SJSA1 (cell line): ENCODE measurements around the gene FILIP1L. TPM values are rescaled to one million over a fixed set of nuclear protein-coding genes. Genes with fewer than 3 reads are reported as not detected.
A peak's percentile ranks its signal among the peaks of the same experiment; 100 is the strongest.

ENCODE experiments used
- DNase-seq, 2 experiments: peaks; one replicate each; pipeline ENCODE4 v3.0.0-alpha.2; 2015 to 2020; ENCODE audit warnings: low spot score in 2 of 2, low read depth in 1 of 2
- H3K27ac ChIP-seq: fragments of 250-450 bp; sonication (Bioruptor Pico); 2 replicates; pipeline ENCODE4 v1.5.1; 2020; ENCODE audit warnings: mild to moderate bottlenecking, moderate library complexity
- H3K27me3 ChIP-seq: fragments of 250-450 bp; sonication (Bioruptor Pico); replicated peaks from 2 replicates; pipeline ENCODE4 v1.5.1; 2020; ENCODE audit warnings: mild to moderate bottlenecking, moderate library complexity
- H3K36me3 ChIP-seq: fragments of 250-450 bp; sonication (Bioruptor Pico); 2 replicates; pipeline ENCODE4 v1.5.1; 2020; ENCODE audit warnings: mild to moderate bottlenecking
- H3K4me1 ChIP-seq: fragments of 250-450 bp; sonication (Bioruptor Pico); replicated peaks from 2 replicates; pipeline ENCODE4 v1.6.1; 2021; ENCODE audit warnings: mild to moderate bottlenecking
- H3K4me3 ChIP-seq: fragments of 250-450 bp; sonication (Bioruptor Pico); 2 replicates; pipeline ENCODE4 v1.5.1; 2020; ENCODE audit warnings: mild to moderate bottlenecking
- H3K9me3 ChIP-seq: fragments of 250-450 bp; sonication (Bioruptor Pico); replicated peaks from 2 replicates; pipeline ENCODE4 v1.5.1; 2020; ENCODE audit warnings: mild to moderate bottlenecking
- total RNA-seq: library from RNA; depleted of rRNA; stranded (reverse); fragments of >200 nt; shearing (Covaris generic); gene quantifications from 2 replicates; pipeline ENCODE4 v1.2.3, GENCODE V29; 2014; rRNA removed

The FILIP1L gene
- 17.4 and 27.0 TPM in 2 replicates for total RNA-seq

- H3K4me3 ChIP-seq: no peak within 1 kb of the TSS
- DNase-seq: no peak
- H3K9me3 ChIP-seq: no peaks in the 10 kb centered on the region
- H3K4me1 ChIP-seq: no peaks in the 10 kb centered on the region
- no peaks in the 10 kb centered on the region for H3K27me3 ChIP-seq
- H3K36me3 ChIP-seq: no peaks in the 10 kb centered on the region
- H3K27ac ChIP-seq: no peak within 1 kb of the TSS
Observed at GRCh38 chr3:100114413-100115030, at the start of gene FILIP1L. TSS of gene FILIP1L (minus strand) at chr3:100114501.

GRCh38 chr3:100163787-100164186 lies 49.5 kb upstream of the FILIP1L start:
- H3K4me3 ChIP-seq: no peak overlapping the region
- DNase-seq: no peak
- no peak overlapping the region for H3K27ac ChIP-seq

GRCh38 chr3:100160521-100160920 lies 46.2 kb upstream of the FILIP1L start:
- H3K9me3 ChIP-seq: no peaks in the 10 kb centered on the region
- no peak overlapping the region for H3K4me3 ChIP-seq
- no peaks in the 10 kb centered on the region for H3K36me3 ChIP-seq
- no peaks in the 10 kb centered on the region for H3K27me3 ChIP-seq
- H3K27ac ChIP-seq: no peak overlapping the region
- DNase-seq: no peak
- H3K4me1 ChIP-seq: peaks cover 15% of the 10 kb centered on the region

More at GRCh38 chr3:100163787-100164186, 49.5 kb upstream of the FILIP1L start:
- H3K36me3 ChIP-seq: no peaks in the 10 kb centered on the region
- H3K4me1 ChIP-seq: peaks cover 15% of the 10 kb centered on the region
- no peaks in the 10 kb centered on the region for H3K9me3 ChIP-seq
- H3K27me3 ChIP-seq: no peaks in the 10 kb centered on the region

- Histone ChIP-seq H3K4me1 (peaks cover 15% of the 10 kb centered on the region), H3K36me3 (no peaks in the 10 kb centered on the region), H3K4me3 (no peak overlapping the region), H3K9me3 (peaks cover 4% of the 10 kb centered on the region; the same call in 1 of the 2 replicates), H3K27ac (peak overlapping the region; percentile 32; the same call in 1 of the 2 replicates), H3K27me3 (no peaks in the 10 kb centered on the region)
- peak in 1 of 2 experiments; percentile 9 for DNase-seq
Observed at GRCh38 chr3:100159331-100160153, 45.2 kb upstream of the FILIP1L start.

DNA sequence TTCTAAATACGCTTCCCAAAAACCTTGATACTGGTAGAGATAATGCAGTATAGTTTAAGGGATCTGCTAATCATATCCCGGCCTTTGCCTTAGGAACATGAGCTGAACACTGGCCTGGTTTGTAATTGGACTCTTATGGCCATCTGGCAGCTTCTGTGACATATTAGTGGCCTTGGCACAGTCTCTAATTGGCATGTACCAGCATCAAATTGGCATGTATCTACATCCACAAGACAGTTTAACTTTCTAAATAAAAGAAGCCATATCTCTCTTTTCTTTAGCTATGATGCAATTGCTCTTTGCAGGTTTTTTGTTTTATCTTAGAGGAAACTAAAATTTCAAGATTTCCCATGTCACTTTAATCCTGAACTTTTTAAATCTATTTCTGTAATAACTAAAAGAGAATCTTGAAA lies 44.6 kb upstream of the FILIP1L start:
- Histone ChIP-seq H3K27ac (no peak overlapping the region), H3K36me3 (no peaks in the 10 kb centered on the region), H3K9me3 (peaks cover 4% of the 10 kb centered on the region; the same call in 1 of the 2 replicates), H3K4me1 (peaks cover 15% of the 10 kb centered on the region), H3K27me3 (no peaks in the 10 kb centered on the region), H3K4me3 (no peak overlapping the region)
- no peak for DNase-seq

DNA sequence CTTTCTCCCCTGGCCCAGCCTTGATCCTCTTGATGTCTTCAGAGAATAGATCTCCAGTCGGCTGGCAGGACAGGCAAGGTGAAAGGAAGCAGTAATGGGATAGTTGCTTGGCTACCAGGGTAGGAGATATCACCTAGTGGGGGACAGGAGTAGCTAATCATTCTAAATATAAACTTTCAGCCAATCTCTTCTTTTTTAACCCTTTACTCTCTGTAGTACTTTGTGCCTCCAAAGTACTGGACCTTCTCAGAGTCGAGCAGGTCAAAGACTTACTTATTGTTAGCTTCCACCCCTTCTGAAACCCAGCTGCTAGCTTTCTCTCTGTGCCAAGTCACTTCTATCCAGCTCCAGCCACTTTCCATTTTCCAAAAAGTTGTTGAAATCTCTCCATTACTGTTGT lies 43.4 kb upstream of the FILIP1L start:
- no peak for DNase-seq
- Histone ChIP-seq H3K36me3 (no peaks in the 10 kb centered on the region), H3K27ac (no peak overlapping the region), H3K4me3 (no peak overlapping the region), H3K27me3 (no peaks in the 10 kb centered on the region), H3K9me3 (peaks cover 4% of the 10 kb centered on the region; the same call in 1 of the 2 replicates), H3K4me1 (peaks cover 15% of the 10 kb centered on the region)

DNA sequence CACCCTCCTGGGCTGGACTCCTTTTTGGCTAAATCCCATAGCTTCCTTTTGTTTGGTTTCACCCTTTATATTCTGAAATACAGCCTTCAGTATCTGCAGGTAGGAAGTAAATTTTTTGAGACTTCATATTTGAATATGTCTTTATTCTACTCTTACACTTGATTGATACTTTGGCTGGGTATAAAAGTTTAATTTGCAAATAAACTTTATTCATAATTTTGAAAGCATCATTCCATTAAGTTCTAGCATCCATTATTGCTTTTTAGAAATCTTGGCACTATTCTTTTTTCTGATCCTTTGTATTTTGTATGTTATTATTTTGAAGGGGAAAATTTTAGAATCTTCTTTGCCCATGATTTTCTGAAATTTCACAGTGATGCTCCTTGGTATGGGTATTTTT lies 41.3 kb upstream of the FILIP1L start:
- peaks cover 15% of the 10 kb centered on the region for H3K4me1 ChIP-seq
- H3K27me3 ChIP-seq: no peaks in the 10 kb centered on the region
- no peaks in the 10 kb centered on the region for H3K36me3 ChIP-seq
- H3K9me3 ChIP-seq: peaks cover 4% of the 10 kb centered on the region; the same call in 1 of the 2 replicates
- no peak for DNase-seq
- no peak overlapping the region for H3K27ac ChIP-seq
- no peak overlapping the region for H3K4me3 ChIP-seq

DNA sequence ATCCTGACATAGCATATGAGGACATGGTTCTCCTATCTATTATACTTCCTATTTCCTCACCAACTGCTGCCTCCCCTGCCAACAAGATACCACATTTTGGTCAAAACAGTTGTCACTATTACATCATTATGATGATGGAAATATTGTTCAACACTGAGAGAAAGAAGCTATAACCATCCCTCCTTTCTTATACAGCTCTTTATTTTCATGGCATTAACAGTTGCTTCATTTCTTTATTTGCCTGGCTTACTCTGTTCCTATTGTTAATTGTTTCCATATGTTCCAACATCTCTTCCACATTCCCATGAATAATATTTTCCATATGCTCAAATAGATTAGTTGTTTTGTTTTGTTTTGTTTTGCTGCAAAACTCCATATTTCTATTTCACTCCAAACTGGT lies 40.8 kb upstream of the FILIP1L start:
- peaks cover 14% of the 10 kb centered on the region for H3K4me1 ChIP-seq
- no peak overlapping the region for H3K4me3 ChIP-seq
- DNase-seq: no peak
- H3K27ac ChIP-seq: no peak overlapping the region
- H3K36me3 ChIP-seq: no peaks in the 10 kb centered on the region
- no peaks in the 10 kb centered on the region for H3K27me3 ChIP-seq
- H3K9me3 ChIP-seq: peaks cover 4% of the 10 kb centered on the region; the same call in 1 of the 2 replicates

DNA sequence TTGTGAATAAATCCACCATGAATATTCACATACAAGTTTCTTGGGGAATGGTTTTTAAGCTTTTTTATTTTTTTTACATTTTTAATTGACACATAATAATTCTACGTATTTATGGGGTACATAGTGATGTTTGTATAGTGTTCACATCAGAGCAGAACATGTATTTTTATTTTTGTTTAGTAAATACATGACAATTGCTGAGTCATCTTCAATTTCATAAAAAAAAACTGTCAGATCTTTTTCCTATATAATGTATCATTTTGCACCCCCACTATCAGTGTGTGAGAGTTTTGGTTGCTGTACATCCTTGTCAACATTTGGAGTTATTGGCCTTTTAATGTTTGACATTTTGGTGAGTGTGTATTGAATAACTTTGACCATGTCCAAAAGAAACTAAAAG lies 39.9 kb upstream of the FILIP1L start:
- H3K27me3 ChIP-seq: no peaks in the 10 kb centered on the region
- no peak overlapping the region for H3K27ac ChIP-seq
- H3K9me3 ChIP-seq: peaks cover 4% of the 10 kb centered on the region; the same call in 1 of the 2 replicates
- peaks cover 4% of the 10 kb centered on the region for H3K4me1 ChIP-seq
- H3K4me3 ChIP-seq: no peak overlapping the region
- no peaks in the 10 kb centered on the region for H3K36me3 ChIP-seq
- no peak for DNase-seq

GRCh38 chr3:100151024-100151707 lies 36.9 kb upstream of the FILIP1L start:
- H3K9me3 ChIP-seq: peaks cover 4% of the 10 kb centered on the region; the same call in 1 of the 2 replicates
- H3K36me3 ChIP-seq: no peaks in the 10 kb centered on the region
- H3K27me3 ChIP-seq: no peaks in the 10 kb centered on the region
- H3K4me3 ChIP-seq: no peak overlapping the region
- no peak for DNase-seq
- no peaks in the 10 kb centered on the region for H3K4me1 ChIP-seq
- H3K27ac ChIP-seq: no peak overlapping the region

- Histone ChIP-seq H3K36me3 (no peaks in the 10 kb centered on the region), H3K27me3 (no peaks in the 10 kb centered on the region), H3K4me3 (no peak overlapping the region), H3K9me3 (peaks cover 4% of the 10 kb centered on the region; the same call in 1 of the 2 replicates), H3K27ac (no peak overlapping the region), H3K4me1 (no peaks in the 10 kb centered on the region)
- DNase-seq: no peak
Observed at GRCh38 chr3:100150473-100150872, 36.2 kb upstream of the FILIP1L start.

DNA sequence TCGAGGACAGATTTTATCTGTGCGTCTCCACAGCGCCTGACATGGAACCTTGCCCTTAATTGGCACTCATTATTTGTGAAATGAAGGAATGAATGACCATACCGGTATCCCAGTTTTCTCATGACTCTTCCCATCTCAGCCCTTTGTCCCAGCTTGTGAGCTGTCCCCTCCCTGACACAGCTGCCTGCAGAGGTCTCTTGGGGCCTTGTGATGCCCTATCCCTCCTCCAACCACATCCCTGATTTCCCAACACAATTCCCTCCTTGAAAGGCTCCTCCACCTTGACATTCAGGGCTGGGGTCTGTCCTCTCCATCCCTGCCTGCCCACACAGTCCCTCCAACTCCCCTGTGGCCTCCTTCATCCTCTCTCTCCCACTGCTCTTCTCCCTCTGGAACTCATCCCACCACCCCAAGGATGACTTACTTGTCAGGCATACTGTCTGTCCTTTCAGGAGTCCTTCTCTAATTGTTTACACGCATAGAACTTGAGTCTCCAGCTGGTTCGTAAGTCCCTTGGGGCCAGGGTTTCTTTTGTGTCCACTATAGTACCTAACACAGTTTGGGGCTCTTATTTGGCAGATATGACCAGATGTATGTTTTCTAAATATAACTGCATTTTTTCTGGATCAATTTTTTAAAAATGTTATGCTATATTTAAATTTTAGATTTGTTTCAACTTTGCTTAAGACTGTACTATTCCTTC lies 35.6 kb upstream of the FILIP1L start:
- no peak overlapping the region for H3K4me3 ChIP-seq
- H3K27me3 ChIP-seq: no peaks in the 10 kb centered on the region
- no peaks in the 10 kb centered on the region for H3K36me3 ChIP-seq
- H3K9me3 ChIP-seq: 0 out of 2 replicates have a peak, but pooled peaks cover under 1% of the 10 kb centered on the region
- no peak overlapping the region for H3K27ac ChIP-seq
- no peaks in the 10 kb centered on the region for H3K4me1 ChIP-seq
- no peak for DNase-seq

DNA sequence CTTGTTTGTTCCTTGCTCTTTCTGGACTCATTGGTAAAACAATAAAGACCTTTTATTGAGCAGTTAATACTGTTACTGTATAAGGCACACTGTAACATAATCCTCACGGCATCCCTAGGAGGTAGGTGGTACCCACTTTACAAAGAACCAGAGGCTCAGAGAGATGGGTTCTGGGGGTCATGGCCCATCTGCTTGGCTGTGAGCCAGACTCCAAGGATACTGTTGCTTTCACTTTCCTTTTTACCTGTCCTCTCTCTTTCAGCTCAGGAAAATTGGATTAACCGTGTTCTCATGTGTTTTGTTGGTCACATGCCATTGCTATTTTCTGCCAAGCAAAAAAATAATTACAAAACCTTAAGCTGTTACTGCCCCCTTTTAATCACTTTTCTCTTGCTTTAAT lies 34.8 kb upstream of the FILIP1L start:
- Histone ChIP-seq H3K9me3 (no peaks in the 10 kb centered on the region), H3K4me1 (no peaks in the 10 kb centered on the region), H3K36me3 (no peaks in the 10 kb centered on the region), H3K27ac (no peak overlapping the region), H3K27me3 (no peaks in the 10 kb centered on the region), H3K4me3 (no peak overlapping the region)
- DNase-seq: no peak
